ENCODE results near the gene PCNX1. TPM values are rescaled to one million over a fixed set of nuclear protein-coding genes. Genes with fewer than 3 reads are reported as not detected.

The PCNX1 gene
- total and polyA plus RNA-seq, 2 donors (not counting 1 experiment from before 2014, with no cell fraction given): 17.0 to 84.5 TPM

DNA sequence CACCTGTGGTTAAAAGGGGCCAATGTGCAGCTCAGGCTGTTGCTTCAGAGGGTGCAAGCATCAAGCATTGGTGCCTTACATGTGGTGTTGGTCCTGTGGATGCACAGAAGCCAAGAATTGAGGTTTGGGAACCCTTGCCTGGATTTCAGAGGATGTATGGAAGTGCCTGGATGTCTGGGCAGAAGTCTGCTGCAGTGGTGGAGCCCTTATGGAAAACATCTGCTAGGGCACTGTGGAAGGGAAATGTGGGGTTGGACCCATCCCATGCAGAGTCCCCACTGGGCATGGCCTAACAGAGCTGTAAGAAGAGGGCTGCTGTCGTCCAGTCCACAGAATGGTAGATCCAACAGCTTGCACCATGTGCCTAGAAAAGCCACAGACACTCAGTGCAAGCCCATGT lies 36.6 kb downstream of the PCNX1 start:
- H3K9ac ChIP-seq (ENCODE audit: low read length): no peak overlapping the region
- Mint-ChIP-seq H3K9me3 (ENCODE audit: insufficient read depth) (peaks cover 17% of the 10 kb centered on the region), H3K4me3 (no peak overlapping the region), H3K27me3 (no peaks in the 10 kb centered on the region), H3K27ac (no peak overlapping the region), H3K4me1 (peaks cover 25% of the 10 kb centered on the region)
- 100% methylated on average over 1 of the region's 1 CpG for WGBS (ENCODE audit: insufficient coverage)
- H3K4me2 ChIP-seq (replicated peaks; ENCODE audit: low read depth, low read length, poor library complexity, severe bottlenecking): no peak overlapping the region
- no peak overlapping the region for H3K27ac ChIP-seq (ENCODE audit: low read length in 2 of 2)
- DNase-seq: no peak
- H2AFZ ChIP-seq (ENCODE audit: insufficient read depth, low read depth, low read length, poor library complexity, severe bottlenecking): no peak overlapping the region
- H3K27me3 ChIP-seq (replicated peaks in 1 of 4; ENCODE audit: control extremely low read depth in 1 of 4, control insufficient read depth in 3 of 4, insufficient read depth in 4 of 4, low read length in 3 of 4): no peaks in the 10 kb centered on the region
- H3K4me1 ChIP-seq (ENCODE audit: control insufficient read depth in 2 of 2, insufficient read depth in 2 of 2, low read length in 2 of 2): no peaks in the 10 kb centered on the region
- POLR2A ChIA-PET: no interaction called here
- no peaks in the 10 kb centered on the region for H4K20me1 ChIP-seq (ENCODE audit: control insufficient read depth, insufficient read depth, low read length, poor library complexity, severe bottlenecking)
- intact Hi-C loops (cut with micrococcal nuclease): no loop called here
- CTCF ChIA-PET: no interaction called here
- no peak for ATAC-seq (ENCODE audit: low read depth)
- peaks cover 0 to 21% of the 10 kb centered on the region in 2 experiments for H3K36me3 ChIP-seq (replicated peaks in 1 of 2; ENCODE audit: control extremely low read depth in 1 of 2, control insufficient read depth in 1 of 2, extremely low read depth in 1 of 2, insufficient read depth in 2 of 2, low read length in 1 of 2)
- H3K9me3 ChIP-seq (ENCODE audit: control extremely low read depth in 1 of 3, control insufficient read depth in 2 of 3, insufficient read depth in 1 of 3, low read length in 2 of 3): peaks cover 2 to 53% (median 34%) of the 10 kb centered on the region in 3 donors
- no peak overlapping the region for H3K4me3 ChIP-seq (ENCODE audit: control extremely low read depth in 1 of 5, extremely low read depth in 1 of 5, insufficient read depth in 1 of 5, low read depth in 2 of 5, low read length in 4 of 5)
- H3K79me2 ChIP-seq (ENCODE audit: control insufficient read depth, insufficient read depth, low read length): peaks cover 8% of the 10 kb centered on the region
- TF ChIP-seq, protein P1, sequence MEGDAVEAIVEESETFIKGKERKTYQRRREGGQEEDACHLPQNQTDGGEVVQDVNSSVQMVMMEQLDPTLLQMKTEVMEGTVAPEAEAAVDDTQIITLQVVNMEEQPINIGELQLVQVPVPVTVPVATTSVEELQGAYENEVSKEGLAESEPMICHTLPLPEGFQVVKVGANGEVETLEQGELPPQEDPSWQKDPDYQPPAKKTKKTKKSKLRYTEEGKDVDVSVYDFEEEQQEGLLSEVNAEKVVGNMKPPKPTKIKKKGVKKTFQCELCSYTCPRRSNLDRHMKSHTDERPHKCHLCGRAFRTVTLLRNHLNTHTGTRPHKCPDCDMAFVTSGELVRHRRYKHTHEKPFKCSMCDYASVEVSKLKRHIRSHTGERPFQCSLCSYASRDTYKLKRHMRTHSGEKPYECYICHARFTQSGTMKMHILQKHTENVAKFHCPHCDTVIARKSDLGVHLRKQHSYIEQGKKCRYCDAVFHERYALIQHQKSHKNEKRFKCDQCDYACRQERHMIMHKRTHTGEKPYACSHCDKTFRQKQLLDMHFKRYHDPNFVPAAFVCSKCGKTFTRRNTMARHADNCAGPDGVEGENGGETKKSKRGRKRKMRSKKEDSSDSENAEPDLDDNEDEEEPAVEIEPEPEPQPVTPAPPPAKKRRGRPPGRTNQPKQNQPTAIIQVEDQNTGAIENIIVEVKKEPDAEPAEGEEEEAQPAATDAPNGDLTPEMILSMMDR (IDR thresholded peaks at IDR 0.05): no peak
- no peak for TF ChIP-seq EZH2 (IDR thresholded peaks at IDR 0.05; ENCODE audit: borderline replicate concordance, insufficient read depth, low read depth, low read length, poor library complexity, severe bottlenecking)

DNA sequence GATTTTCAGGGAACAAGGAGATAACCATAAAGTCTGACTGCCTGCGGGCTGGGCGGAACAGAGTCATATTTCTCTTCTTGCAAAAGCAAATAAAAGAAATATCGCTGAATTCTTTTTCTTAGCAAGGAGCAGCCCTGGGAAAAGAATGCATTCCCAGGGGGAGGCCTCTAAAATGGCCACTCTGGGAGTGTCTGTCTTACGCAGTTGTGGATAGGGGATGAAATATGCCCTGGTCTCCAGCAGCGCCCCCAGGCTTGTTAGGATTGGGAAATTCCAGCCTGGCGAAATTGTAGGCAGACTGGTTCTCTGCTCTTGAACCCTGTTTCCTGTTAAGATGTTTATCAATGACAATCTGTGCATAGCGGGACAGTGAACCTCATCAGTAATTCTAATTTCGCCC lies 40.5 kb downstream of the PCNX1 start:
- H3K27ac Mint-ChIP-seq: no peak overlapping the region
- no peak overlapping the region for H3K4me3 Mint-ChIP-seq
- Histone ChIP-seq H3K4me1 (ENCODE audit: control insufficient read depth in 2 of 2, insufficient read depth in 2 of 2, low read length in 2 of 2) (no peaks in the 10 kb centered on the region), H3K9ac (ENCODE audit: low read length) (no peak overlapping the region), H2AFZ (ENCODE audit: insufficient read depth, low read depth, low read length, poor library complexity, severe bottlenecking) (no peak overlapping the region), H4K20me1 (ENCODE audit: control insufficient read depth, insufficient read depth, low read length, poor library complexity, severe bottlenecking) (no peaks in the 10 kb centered on the region), H3K4me3 (ENCODE audit: control extremely low read depth in 1 of 5, extremely low read depth in 1 of 5, insufficient read depth in 1 of 5, low read depth in 2 of 5, low read length in 4 of 5) (no peak overlapping the region), H3K36me3 (replicated peaks in 1 of 2; ENCODE audit: control extremely low read depth in 1 of 2, control insufficient read depth in 1 of 2, extremely low read depth in 1 of 2, insufficient read depth in 2 of 2, low read length in 1 of 2) (peaks cover 0 to 28% of the 10 kb centered on the region in 2 experiments), H3K79me2 (ENCODE audit: control insufficient read depth, insufficient read depth, low read length) (peaks cover 9% of the 10 kb centered on the region), H3K27me3 (replicated peaks in 1 of 4; ENCODE audit: control extremely low read depth in 1 of 4, control insufficient read depth in 3 of 4, insufficient read depth in 4 of 4, low read length in 3 of 4) (no peaks in the 10 kb centered on the region), H3K27ac (ENCODE audit: low read length in 2 of 2) (no peak overlapping the region), H3K4me2 (replicated peaks; ENCODE audit: low read depth, low read length, poor library complexity, severe bottlenecking) (no peak overlapping the region), H3K9me3 (ENCODE audit: control extremely low read depth in 1 of 3, control insufficient read depth in 2 of 3, insufficient read depth in 1 of 3, low read length in 2 of 3) (peaks cover 2 to 39% (median 32%) of the 10 kb centered on the region in 3 donors)
- TF ChIP-seq EZH2 (IDR thresholded peaks at IDR 0.05; ENCODE audit: borderline replicate concordance, insufficient read depth, low read depth, low read length, poor library complexity, severe bottlenecking): no peak
- TF ChIP-seq, protein P1 (IDR thresholded peaks at IDR 0.05): no peak
- intact Hi-C loops (cut with micrococcal nuclease): no loop called here
- ChIA-PET POLR2A (no interaction called here), CTCF (interaction anchor here (1.3 kb wide), 1 partner anchor 41 kb away, joined by 5 read pairs; the partner anchor contains the start of gene PCNX1)
- ATAC-seq (ENCODE audit: low read depth) (no peak), DNase-seq (no peak)
- 96% methylated on average over 8 of the region's 8 CpGs for WGBS (ENCODE audit: insufficient coverage)
- peaks cover 5% of the 10 kb centered on the region for H3K4me1 Mint-ChIP-seq
- no peaks in the 10 kb centered on the region for H3K27me3 Mint-ChIP-seq
- H3K9me3 Mint-ChIP-seq (ENCODE audit: insufficient read depth): peaks cover 10% of the 10 kb centered on the region
